Measurements from ENCODE around the gene SLC39A11. TPM values are rescaled to one million over a fixed set of nuclear protein-coding genes. Genes with fewer than 3 reads are reported as not detected.

Gene SLC39A11
- total RNA-seq, 1 donor from 2014 or later, result 23.2 TPM

GRCh38 chr17:72822358-72823023, 270.0 kb downstream of the SLC39A11 start:
- H3K4me3 Mint-ChIP-seq, result no peak overlapping the region
- no peak overlapping the region for H3K27ac Mint-ChIP-seq
- H3K9me3 Mint-ChIP-seq, result peaks cover 7% of the 10 kb centered on the region
- DNase-seq (ENCODE audit: extremely low spot score, unreplicated experiment), result no peak
- peaks cover 7% of the 10 kb centered on the region for H3K36me3 Mint-ChIP-seq
- no peaks in the 10 kb centered on the region for H3K27me3 Mint-ChIP-seq
- H3K4me1 Mint-ChIP-seq (ENCODE audit: unreplicated experiment), result no peaks in the 10 kb centered on the region
- no peak for TF ChIP-seq CTCF (conservative IDR thresholded peaks at IDR 0.05)

GRCh38 chr17:72816406-72816805, 276.1 kb downstream of the SLC39A11 start:
- Mint-ChIP-seq H3K9me3 (no peaks in the 10 kb centered on the region), H3K27me3 (no peaks in the 10 kb centered on the region), H3K4me1 (ENCODE audit: unreplicated experiment) (peaks cover 6% of the 10 kb centered on the region), H3K36me3 (peaks cover 3% of the 10 kb centered on the region), H3K4me3 (no peak overlapping the region), H3K27ac (no peak overlapping the region)
- TF ChIP-seq CTCF (conservative IDR thresholded peaks at IDR 0.05), result no peak
- no peak for DNase-seq (ENCODE audit: extremely low spot score, unreplicated experiment)

GRCh38 chr17:72813481-72813880, 279.0 kb downstream of the SLC39A11 start:
- no peak for DNase-seq (ENCODE audit: extremely low spot score, unreplicated experiment)
- Mint-ChIP-seq H3K36me3 (peaks cover 7% of the 10 kb centered on the region), H3K27ac (no peak overlapping the region), H3K9me3 (peaks cover 3% of the 10 kb centered on the region), H3K4me3 (no peak overlapping the region), H3K27me3 (no peaks in the 10 kb centered on the region), H3K4me1 (ENCODE audit: unreplicated experiment) (peaks cover 6% of the 10 kb centered on the region)
- no peak for TF ChIP-seq CTCF (conservative IDR thresholded peaks at IDR 0.05)

- no peak for TF ChIP-seq CTCF (conservative IDR thresholded peaks at IDR 0.05)
- Mint-ChIP-seq H3K27ac (no peak overlapping the region), H3K4me1 (ENCODE audit: unreplicated experiment) (peaks cover 6% of the 10 kb centered on the region), H3K27me3 (no peaks in the 10 kb centered on the region), H3K9me3 (peaks cover 3% of the 10 kb centered on the region), H3K36me3 (peaks cover 7% of the 10 kb centered on the region), H3K4me3 (no peak overlapping the region)
- no peak for DNase-seq (ENCODE audit: extremely low spot score, unreplicated experiment)
Measured at GRCh38 chr17:72812823-72813222, 279.7 kb downstream of the SLC39A11 start.

GRCh38 chr17:72811976-72812687, 280.4 kb downstream of the SLC39A11 start:
- peaks cover 7% of the 10 kb centered on the region for H3K36me3 Mint-ChIP-seq
- TF ChIP-seq CTCF (conservative IDR thresholded peaks at IDR 0.05), result no peak
- peaks cover 3% of the 10 kb centered on the region for H3K9me3 Mint-ChIP-seq
- no peaks in the 10 kb centered on the region for H3K27me3 Mint-ChIP-seq
- H3K4me3 Mint-ChIP-seq, result no peak overlapping the region
- H3K27ac Mint-ChIP-seq, result no peak overlapping the region
- peaks cover 6% of the 10 kb centered on the region for H3K4me1 Mint-ChIP-seq (ENCODE audit: unreplicated experiment)
- DNase-seq (ENCODE audit: extremely low spot score, unreplicated experiment), result no peak

Measured in type B pancreatic cell (in vitro differentiated cells).